HG03064 (cell line): Measurements from ENCODE around the gene DLEC1.
"Not testable (repeated sequence)": the region's sequence is repeated elsewhere in the genome, so short reads cannot be mapped to it uniquely, and the experiment has no call there.

ENCODE experiments used
- ATAC-seq: cut with Tn5 transposase; IDR thresholded peaks from one replicate; pipeline ENCODE4 v1.9.1; 2021; ENCODE audit warnings: low read depth; ENCODE audit not compliant: unreplicated experiment

The DLEC1 gene

GRCh38 chr3:38036906-38037305 is 2.1 kb upstream of the DLEC1 start:
- no peak for ATAC-seq

DNA sequence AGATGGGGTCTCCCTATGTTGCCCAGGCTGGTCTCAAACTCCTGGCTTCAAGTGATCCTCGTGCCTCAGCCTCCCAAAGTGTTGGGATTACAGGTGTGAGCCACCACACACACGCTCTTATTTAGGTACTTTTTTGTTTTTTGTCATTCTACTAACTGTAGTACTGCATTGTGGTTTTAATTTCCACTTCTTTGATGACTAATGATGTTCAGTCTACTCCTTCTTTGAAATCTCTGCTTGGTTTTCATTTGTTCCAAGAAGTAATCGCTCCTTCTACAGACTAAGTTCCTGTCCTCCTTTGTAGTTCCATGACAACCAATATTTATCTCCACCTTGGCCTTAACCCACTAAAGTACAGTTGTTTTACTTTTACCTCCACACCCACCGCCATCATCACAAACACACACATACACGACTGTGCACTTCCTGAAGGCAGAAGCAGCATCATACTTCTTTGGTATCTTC is 529 bp upstream of the DLEC1 start:
- no peak for ATAC-seq

DNA sequence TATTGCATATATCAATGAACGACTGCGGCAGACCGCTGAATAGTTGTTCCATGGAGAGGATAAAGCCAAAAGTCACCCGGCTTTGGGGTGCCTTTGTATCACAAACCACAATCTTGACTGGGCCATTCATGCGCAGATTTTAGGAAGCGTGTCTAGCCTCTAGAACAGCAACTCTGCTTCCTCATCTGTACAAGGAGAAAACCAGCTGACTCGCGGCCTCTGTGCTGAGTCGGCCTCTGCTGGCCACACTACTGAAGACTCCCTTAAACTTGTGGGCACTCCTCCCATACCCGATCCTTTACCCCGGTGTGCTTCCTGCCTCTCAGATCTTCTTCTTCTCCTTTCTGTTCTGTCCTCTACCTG is 872 bp downstream of the DLEC1 start:
- ATAC-seq = peak; percentile 61

- no peak for ATAC-seq
These were observed 1.4 kb downstream of the DLEC1 start for GRCh38 chr3:38040401-38040800.

- no peak for ATAC-seq
These were observed 4.5 kb downstream of the DLEC1 start for GRCh38 chr3:38043486-38043885.

- no peak for ATAC-seq
These were observed 7.0 kb downstream of the DLEC1 start for GRCh38 chr3:38046027-38046426.

DNA sequence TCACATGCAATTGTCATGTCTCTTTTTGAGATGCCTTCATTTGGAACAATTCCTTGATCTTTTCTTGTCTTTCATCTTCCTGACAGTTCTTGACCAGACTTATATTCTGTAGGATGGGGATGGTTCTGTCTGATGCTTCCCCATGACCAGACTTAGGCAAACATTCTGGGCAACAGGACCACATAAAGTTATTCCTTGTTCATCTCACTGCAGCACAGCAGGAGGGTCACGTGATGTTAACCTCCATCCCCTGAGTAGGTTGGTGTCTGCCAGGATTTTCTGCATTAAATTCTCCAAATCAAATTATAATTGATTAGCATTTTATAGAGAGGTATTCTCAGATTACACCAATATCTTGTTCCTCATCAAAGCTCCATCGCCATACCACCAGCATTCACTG is 7.8 kb downstream of the DLEC1 start:
- no peak for ATAC-seq

DNA sequence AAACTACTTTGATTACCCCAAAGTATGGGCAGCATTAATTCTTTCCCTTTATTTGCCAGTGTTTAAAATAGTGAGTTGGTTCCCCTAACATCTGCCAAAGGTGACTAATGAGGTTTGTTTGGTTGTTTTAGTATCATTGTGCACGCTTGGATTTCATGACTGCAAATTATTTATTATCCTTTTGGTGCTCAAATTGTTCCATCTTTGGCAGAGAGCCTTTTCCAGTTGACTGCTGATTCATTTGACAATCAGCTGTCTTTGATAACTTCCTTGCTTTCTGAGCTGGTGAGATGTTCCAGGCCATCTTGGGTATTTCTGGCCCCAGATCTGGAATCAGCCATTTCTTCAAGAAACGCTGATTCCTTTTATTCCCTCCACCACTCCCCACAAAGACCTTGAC is 8.9 kb downstream of the DLEC1 start:
- ATAC-seq = no peak

- no peak for ATAC-seq
These were observed 10.5 kb downstream of the DLEC1 start for GRCh38 chr3:38049358-38050126.

DNA sequence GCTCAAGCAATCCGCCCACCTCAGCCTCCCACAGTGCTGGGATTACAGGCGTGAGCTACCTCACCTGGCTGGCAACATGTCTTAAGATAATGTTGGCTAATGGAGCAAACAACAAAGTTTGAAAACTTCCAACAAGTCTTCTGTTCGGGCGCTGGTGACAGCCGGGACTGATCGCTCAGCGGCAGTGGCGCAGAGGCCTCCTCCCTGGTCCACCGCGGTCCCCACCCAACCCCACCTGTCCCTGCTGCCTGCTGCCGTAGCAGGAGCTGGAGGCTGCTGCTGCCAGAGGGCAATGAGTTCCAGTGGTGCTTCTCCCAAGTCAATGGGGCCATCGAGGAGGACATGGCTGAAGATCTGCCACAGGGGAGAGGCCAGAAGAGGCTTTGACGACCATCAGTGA is 12.1 kb downstream of the DLEC1 start:
- ATAC-seq = no peak

GRCh38 chr3:38053286-38053685 is 14.3 kb downstream of the DLEC1 start:
- not testable (repeated sequence) for ATAC-seq

- not testable (repeated sequence) for ATAC-seq
These were observed 14.9 kb downstream of the DLEC1 start for GRCh38 chr3:38053813-38054498.

- no peak for ATAC-seq
These were observed 15.5 kb downstream of the DLEC1 start for GRCh38 chr3:38054499-38055001.

GRCh38 chr3:38059148-38059547 is 20.1 kb downstream of the DLEC1 start:
- no peak for ATAC-seq

GRCh38 chr3:38059591-38059990 is 20.6 kb downstream of the DLEC1 start:
- ATAC-seq = no peak

DNA sequence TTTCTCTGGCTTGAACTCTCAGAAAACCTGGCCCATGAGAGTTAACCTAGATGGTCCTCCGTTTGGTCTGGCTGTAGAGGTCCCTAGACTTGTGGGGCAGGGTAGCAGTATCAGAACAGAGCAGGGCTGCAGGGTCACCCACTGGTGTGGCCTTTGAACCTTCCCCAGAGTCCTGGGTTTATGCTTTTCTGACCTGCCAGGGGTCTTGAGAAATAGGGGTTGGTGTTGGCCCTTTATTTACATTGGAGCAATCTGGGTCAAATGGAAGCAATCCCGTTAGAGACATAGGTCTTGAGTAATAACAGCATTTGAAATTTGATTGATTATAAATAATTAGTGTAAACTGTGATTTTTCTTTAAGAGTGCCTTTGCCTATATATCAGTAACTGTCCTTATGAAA is 23.8 kb downstream of the DLEC1 start:
- ATAC-seq = no peak

- ATAC-seq = not testable (repeated sequence)
These were observed 25.4 kb downstream of the DLEC1 start for GRCh38 chr3:38064453-38064852.

DNA sequence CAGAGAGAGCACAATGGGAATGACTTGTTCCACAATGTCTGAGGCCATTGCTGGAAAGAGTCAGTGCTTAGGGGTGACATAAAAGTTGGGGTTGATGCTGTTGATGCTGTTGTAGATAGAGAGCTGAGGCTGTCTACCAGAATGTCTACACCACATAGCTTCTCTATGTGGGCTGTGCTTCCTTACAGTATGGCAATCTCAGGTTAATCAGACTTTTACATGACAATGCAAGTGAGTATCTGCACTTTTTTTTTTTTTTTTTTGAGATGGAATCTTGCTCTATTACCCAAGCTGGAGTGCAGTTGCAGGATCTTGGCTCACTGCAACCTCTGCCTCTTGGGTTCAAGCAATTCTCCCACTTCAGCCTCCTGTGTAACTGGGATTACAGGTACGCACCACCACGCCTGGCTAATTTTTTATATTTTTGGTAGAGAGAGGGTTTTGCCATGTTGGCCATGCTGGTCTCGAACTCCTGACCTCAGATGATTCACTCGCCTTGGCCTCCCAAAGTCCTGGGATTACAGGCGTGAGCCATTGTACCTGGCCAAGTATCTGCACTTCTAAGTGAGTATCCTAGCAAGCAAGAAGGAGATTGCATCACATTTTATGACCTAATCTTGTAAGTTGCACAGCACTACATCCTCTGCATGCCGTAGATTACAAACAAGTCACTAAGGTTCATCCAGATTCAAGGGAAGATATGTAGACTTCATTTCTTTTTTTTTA is 28.7 kb downstream of the DLEC1 start:
- ATAC-seq = no peak

DNA sequence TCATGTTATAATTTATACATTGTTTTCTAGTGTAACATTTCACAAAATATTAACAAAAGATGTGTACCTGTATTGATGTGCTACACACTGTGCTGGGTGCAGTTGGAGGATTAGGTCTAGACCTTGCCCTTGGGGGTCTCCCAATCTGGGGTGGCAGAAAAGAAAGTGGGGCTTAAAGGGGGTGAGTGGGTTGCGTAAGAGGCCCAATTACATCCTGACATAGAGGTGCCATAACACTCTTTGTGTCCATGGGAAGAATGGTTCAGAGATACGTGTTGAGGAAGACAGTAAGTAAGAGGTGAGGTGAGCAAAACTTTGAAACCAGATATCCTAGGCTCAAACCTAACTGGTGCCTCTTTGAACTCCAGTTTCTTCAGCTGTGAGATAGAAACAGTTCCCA is 31.0 kb downstream of the DLEC1 start:
- no peak for ATAC-seq

- not testable (repeated sequence) for ATAC-seq
These were observed 38.1 kb downstream of the DLEC1 start for GRCh38 chr3:38077073-38077472.

GRCh38 chr3:38082296-38082695 is 43.3 kb downstream of the DLEC1 start:
- ATAC-seq = not testable (repeated sequence)
